GM18511 (cell line): Measurements from ENCODE around the gene DNAJB6.

ENCODE experiments used
- ATAC-seq: cut with Tn5 transposase; IDR thresholded peaks from one replicate; pipeline ENCODE4 v1.9.1; 2021; ENCODE audit warnings: mild to moderate bottlenecking, moderate library complexity; ENCODE audit not compliant: unreplicated experiment

Gene DNAJB6

GRCh38 chr7:157407512-157408257 is 70.9 kb downstream of the DNAJB6 start:
- ATAC-seq, result no peak

GRCh38 chr7:157408258-157409101 is 71.7 kb downstream of the DNAJB6 start:
- no peak for ATAC-seq

GRCh38 chr7:157409149-157409752 is 72.4 kb downstream of the DNAJB6 start:
- no peak for ATAC-seq

GRCh38 chr7:157409753-157410727 is 73.2 kb downstream of the DNAJB6 start:
- ATAC-seq, result no peak

- ATAC-seq, result no peak
These were observed 74.2 kb downstream of the DNAJB6 start for GRCh38 chr7:157410831-157411556.

GRCh38 chr7:157411580-157411979 is 74.8 kb downstream of the DNAJB6 start:
- ATAC-seq, result no peak

- ATAC-seq, result no peak
These were observed 75.2 kb downstream of the DNAJB6 start for GRCh38 chr7:157412021-157412443.

GRCh38 chr7:157412491-157413180 is 75.8 kb downstream of the DNAJB6 start:
- no peak for ATAC-seq

GRCh38 chr7:157413881-157414701 is 77.3 kb downstream of the DNAJB6 start:
- ATAC-seq, result no peak

- ATAC-seq, result no peak
These were observed 77.9 kb downstream of the DNAJB6 start for GRCh38 chr7:157414702-157415096.

- ATAC-seq, result no peak
These were observed 78.7 kb downstream of the DNAJB6 start for GRCh38 chr7:157415486-157415885.

GRCh38 chr7:157416011-157416410 is 79.2 kb downstream of the DNAJB6 start:
- no peak for ATAC-seq

- ATAC-seq, result no peak
These were observed 81.6 kb downstream of the DNAJB6 start for GRCh38 chr7:157418204-157419034.

- ATAC-seq, result no peak
These were observed 82.2 kb downstream of the DNAJB6 start for GRCh38 chr7:157419035-157419293.

GRCh38 chr7:157422279-157422678 is 85.5 kb downstream of the DNAJB6 start:
- ATAC-seq, result no peak

- no peak for ATAC-seq
These were observed 86.5 kb downstream of the DNAJB6 start for GRCh38 chr7:157423348-157423747.

GRCh38 chr7:157423886-157424565 is 87.2 kb downstream of the DNAJB6 start:
- no peak for ATAC-seq
